ENCODE measurements around the gene TLCD4. TPM values are rescaled to one million over a fixed set of nuclear protein-coding genes. Genes with fewer than 3 reads are reported as not detected.

The TLCD4 gene
- total and polyA plus RNA-seq, 2 of the 13 experiments (the other 11 are each of a cell fraction or from before 2014, with no cell fraction given): 4.7 to 14.5 TPM

DNA sequence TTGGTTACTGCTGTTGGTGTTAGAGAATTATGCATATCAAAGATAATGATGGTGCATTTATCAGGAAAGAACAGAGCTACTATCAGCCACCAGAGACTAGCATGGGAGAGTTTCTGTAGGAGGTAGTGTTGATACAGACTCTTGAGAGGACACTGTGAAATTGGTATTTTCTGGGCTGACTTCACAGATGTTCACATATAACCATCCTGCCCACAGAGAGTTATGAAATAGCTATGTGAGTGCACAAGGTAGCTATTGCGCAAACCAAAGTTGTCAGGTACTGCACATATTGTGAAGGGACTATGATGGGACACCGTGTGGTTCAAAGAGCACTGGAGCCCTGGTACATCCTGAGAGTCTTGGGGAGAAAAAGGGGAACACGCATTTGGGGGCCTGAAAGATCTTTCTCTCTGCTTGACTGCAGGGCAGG lies 1.4 kb upstream of the TLCD4 start (continued):
- TF ChIP-seq ZFP36L2 (CRISPR knock-in tag; IDR thresholded peaks at IDR 0.05) (no peak), ZNF333 (CRISPR knock-in tag; IDR thresholded peaks at IDR 0.05; ENCODE audit: borderline replicate concordance) (no peak), ONECUT2 (CRISPR knock-in tag; IDR thresholded peaks at IDR 0.05) (no peak), ZNF674 (CRISPR knock-in tag; IDR thresholded peaks at IDR 0.05; ENCODE audit: low read depth) (no peak), MAZ (IDR thresholded peaks at IDR 0.05; ENCODE audit: borderline replicate concordance, low read depth, low read length) (no peak), MAZ (CRISPR knock-in tag; IDR thresholded peaks at IDR 0.05; ENCODE audit: low read depth) (peak; percentile 51; the same call in 1 of the 2 replicates), ETV5 (CRISPR knock-in tag; IDR thresholded peaks at IDR 0.05; ENCODE audit: borderline replicate concordance) (peak; percentile 18; the same call in 1 of the 2 replicates), HDAC2 (CRISPR knock-in tag; IDR thresholded peaks at IDR 0.05) (peak; percentile 81), DMAP1 (CRISPR knock-in tag; IDR thresholded peaks at IDR 0.05) (no peak), TBX2 (CRISPR knock-in tag; IDR thresholded peaks at IDR 0.05; ENCODE audit: borderline replicate concordance) (no peak), EED (CRISPR knock-in tag; IDR thresholded peaks at IDR 0.05) (no peak), ZZZ3 (CRISPR knock-in tag; IDR thresholded peaks at IDR 0.05; ENCODE audit: borderline replicate concordance) (no peak), U2AF1 (optimal IDR thresholded peaks at IDR 0.05; ENCODE audit: low read depth, low read length) (no peak), ZNF562 (CRISPR knock-in tag; IDR thresholded peaks at IDR 0.05; ENCODE audit: borderline replicate concordance) (no peak), ZNF350 (CRISPR knock-in tag; IDR thresholded peaks at IDR 0.05; ENCODE audit: borderline replicate concordance, low read depth) (no peak), ZNF552 (CRISPR knock-in tag; IDR thresholded peaks at IDR 0.05; ENCODE audit: borderline replicate concordance) (0 out of 2 replicates have a peak, but pooled peaks have one; percentile 16)
- TF ChIP-seq, protein P1, sequence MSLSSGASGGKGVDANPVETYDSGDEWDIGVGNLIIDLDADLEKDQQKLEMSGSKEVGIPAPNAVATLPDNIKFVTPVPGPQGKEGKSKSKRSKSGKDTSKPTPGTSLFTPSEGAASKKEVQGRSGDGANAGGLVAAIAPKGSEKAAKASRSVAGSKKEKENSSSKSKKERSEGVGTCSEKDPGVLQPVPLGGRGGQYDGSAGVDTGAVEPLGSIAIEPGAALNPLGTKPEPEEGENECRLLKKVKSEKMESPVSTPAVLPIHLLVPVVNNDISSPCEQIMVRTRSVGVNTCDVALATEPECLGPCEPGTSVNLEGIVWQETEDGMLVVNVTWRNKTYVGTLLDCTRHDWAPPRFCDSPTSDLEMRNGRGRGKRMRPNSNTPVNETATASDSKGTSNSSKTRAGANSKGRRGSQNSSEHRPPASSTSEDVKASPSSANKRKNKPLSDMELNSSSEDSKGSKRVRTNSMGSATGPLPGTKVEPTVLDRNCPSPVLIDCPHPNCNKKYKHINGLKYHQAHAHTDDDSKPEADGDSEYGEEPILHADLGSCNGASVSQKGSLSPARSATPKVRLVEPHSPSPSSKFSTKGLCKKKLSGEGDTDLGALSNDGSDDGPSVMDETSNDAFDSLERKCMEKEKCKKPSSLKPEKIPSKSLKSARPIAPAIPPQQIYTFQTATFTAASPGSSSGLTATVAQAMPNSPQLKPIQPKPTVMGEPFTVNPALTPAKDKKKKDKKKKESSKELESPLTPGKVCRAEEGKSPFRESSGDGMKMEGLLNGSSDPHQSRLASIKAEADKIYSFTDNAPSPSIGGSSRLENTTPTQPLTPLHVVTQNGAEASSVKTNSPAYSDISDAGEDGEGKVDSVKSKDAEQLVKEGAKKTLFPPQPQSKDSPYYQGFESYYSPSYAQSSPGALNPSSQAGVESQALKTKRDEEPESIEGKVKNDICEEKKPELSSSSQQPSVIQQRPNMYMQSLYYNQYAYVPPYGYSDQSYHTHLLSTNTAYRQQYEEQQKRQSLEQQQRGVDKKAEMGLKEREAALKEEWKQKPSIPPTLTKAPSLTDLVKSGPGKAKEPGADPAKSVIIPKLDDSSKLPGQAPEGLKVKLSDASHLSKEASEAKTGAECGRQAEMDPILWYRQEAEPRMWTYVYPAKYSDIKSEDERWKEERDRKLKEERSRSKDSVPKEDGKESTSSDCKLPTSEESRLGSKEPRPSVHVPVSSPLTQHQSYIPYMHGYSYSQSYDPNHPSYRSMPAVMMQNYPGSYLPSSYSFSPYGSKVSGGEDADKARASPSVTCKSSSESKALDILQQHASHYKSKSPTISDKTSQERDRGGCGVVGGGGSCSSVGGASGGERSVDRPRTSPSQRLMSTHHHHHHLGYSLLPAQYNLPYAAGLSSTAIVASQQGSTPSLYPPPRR (CRISPR knock-in tag; IDR thresholded peaks at IDR 0.05; ENCODE audit: borderline replicate concordance): no peak
- TF ChIP-seq, protein P2, sequence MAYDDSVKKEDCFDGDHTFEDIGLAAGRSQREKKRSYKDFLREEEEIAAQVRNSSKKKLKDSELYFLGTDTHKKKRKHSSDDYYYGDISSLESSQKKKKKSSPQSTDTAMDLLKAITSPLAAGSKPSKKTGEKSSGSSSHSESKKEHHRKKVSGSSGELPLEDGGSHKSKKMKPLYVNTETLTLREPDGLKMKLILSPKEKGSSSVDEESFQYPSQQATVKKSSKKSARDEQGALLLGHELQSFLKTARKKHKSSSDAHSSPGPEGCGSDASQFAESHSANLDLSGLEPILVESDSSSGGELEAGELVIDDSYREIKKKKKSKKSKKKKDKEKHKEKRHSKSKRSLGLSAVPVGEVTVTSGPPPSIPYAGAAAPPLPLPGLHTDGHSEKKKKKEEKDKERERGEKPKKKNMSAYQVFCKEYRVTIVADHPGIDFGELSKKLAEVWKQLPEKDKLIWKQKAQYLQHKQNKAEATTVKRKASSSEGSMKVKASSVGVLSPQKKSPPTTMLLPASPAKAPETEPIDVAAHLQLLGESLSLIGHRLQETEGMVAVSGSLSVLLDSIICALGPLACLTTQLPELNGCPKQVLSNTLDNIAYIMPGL (CRISPR knock-in tag; IDR thresholded peaks at IDR 0.05; ENCODE audit: borderline replicate concordance in 1 of 2, low read depth in 1 of 2): no peak; a peak in 1 of 4 replicates
- TF ChIP-seq, protein P3, sequence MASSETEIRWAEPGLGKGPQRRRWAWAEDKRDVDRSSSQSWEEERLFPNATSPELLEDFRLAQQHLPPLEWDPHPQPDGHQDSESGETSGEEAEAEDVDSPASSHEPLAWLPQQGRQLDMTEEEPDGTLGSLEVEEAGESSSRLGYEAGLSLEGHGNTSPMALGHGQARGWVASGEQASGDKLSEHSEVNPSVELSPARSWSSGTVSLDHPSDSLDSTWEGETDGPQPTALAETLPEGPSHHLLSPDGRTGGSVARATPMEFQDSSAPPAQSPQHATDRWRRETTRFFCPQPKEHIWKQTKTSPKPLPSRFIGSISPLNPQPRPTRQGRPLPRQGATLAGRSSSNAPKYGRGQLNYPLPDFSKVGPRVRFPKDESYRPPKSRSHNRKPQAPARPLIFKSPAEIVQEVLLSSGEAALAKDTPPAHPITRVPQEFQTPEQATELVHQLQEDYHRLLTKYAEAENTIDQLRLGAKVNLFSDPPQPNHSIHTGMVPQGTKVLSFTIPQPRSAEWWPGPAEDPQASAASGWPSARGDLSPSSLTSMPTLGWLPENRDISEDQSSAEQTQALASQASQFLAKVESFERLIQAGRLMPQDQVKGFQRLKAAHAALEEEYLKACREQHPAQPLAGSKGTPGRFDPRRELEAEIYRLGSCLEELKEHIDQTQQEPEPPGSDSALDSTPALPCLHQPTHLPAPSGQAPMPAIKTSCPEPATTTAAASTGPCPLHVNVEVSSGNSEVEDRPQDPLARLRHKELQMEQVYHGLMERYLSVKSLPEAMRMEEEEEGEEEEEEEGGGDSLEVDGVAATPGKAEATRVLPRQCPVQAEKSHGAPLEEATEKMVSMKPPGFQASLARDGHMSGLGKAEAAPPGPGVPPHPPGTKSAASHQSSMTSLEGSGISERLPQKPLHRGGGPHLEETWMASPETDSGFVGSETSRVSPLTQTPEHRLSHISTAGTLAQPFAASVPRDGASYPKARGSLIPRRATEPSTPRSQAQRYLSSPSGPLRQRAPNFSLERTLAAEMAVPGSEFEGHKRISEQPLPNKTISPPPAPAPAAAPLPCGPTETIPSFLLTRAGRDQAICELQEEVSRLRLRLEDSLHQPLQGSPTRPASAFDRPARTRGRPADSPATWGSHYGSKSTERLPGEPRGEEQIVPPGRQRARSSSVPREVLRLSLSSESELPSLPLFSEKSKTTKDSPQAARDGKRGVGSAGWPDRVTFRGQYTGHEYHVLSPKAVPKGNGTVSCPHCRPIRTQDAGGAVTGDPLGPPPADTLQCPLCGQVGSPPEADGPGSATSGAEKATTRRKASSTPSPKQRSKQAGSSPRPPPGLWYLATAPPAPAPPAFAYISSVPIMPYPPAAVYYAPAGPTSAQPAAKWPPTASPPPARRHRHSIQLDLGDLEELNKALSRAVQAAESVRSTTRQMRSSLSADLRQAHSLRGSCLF (CRISPR knock-in tag; IDR thresholded peaks at IDR 0.05; ENCODE audit: borderline replicate concordance): no peak
